Measurements from ENCODE around the gene SLCO1B3. TPM values are rescaled to one million over a fixed set of nuclear protein-coding genes. Genes with fewer than 3 reads are reported as not detected.

The SLCO1B3 gene
- total and polyA plus RNA-seq, 4 donors: 33.1 to 274 (median 162) TPM

GRCh38 chr12:20852649-20853048 lies 42.1 kb downstream of the SLCO1B3 start:
- Histone ChIP-seq H3K4me1 (ENCODE audit: control insufficient read depth in 4 of 4, insufficient read depth in 4 of 4, low read length in 3 of 4) (no peaks in the 10 kb centered on the region), H3K27me3 (ENCODE audit: control insufficient read depth in 4 of 4, insufficient read depth in 4 of 4, low read length in 3 of 4) (no peaks in the 10 kb centered on the region), H3K27ac (ENCODE audit: low read depth in 1 of 2, low read length in 2 of 2) (no peak overlapping the region), H3K9ac (ENCODE audit: low read depth in 1 of 2, low read length in 2 of 2) (no peak overlapping the region), H3K4me3 (ENCODE audit: low read depth in 1 of 3, low read length in 3 of 3) (no peak overlapping the region), H3K9me3 (ENCODE audit: control insufficient read depth in 4 of 4, low read length in 3 of 4) (no peaks in the 10 kb centered on the region), H3K36me3 (ENCODE audit: control insufficient read depth in 4 of 4, insufficient read depth in 3 of 4, low read depth in 1 of 4, low read length in 3 of 4) (peaks cover 0 to 2% (median 0%) of the 10 kb centered on the region in 4 donors)
- no peak for DNase-seq (ENCODE audit: low spot score)
- TF ChIP-seq FOXA1 (IDR thresholded peaks at IDR 0.05) (no peak), ATF3 (IDR thresholded peaks at IDR 0.05) (no peak), HNF4G (IDR thresholded peaks at IDR 0.05) (no peak), TAF1 (conservative IDR thresholded peaks at IDR 0.05) (no peak), YY1 (IDR thresholded peaks at IDR 0.05) (no peak)
- TF ChIP-seq, protein P1, sequence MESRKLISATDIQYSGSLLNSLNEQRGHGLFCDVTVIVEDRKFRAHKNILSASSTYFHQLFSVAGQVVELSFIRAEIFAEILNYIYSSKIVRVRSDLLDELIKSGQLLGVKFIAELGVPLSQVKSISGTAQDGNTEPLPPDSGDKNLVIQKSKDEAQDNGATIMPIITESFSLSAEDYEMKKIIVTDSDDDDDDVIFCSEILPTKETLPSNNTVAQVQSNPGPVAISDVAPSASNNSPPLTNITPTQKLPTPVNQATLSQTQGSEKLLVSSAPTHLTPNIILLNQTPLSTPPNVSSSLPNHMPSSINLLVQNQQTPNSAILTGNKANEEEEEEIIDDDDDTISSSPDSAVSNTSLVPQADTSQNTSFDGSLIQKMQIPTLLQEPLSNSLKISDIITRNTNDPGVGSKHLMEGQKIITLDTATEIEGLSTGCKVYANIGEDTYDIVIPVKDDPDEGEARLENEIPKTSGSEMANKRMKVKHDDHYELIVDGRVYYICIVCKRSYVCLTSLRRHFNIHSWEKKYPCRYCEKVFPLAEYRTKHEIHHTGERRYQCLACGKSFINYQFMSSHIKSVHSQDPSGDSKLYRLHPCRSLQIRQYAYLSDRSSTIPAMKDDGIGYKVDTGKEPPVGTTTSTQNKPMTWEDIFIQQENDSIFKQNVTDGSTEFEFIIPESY (IDR thresholded peaks at IDR 0.05): no peak
- TF ChIP-seq, protein P2, sequence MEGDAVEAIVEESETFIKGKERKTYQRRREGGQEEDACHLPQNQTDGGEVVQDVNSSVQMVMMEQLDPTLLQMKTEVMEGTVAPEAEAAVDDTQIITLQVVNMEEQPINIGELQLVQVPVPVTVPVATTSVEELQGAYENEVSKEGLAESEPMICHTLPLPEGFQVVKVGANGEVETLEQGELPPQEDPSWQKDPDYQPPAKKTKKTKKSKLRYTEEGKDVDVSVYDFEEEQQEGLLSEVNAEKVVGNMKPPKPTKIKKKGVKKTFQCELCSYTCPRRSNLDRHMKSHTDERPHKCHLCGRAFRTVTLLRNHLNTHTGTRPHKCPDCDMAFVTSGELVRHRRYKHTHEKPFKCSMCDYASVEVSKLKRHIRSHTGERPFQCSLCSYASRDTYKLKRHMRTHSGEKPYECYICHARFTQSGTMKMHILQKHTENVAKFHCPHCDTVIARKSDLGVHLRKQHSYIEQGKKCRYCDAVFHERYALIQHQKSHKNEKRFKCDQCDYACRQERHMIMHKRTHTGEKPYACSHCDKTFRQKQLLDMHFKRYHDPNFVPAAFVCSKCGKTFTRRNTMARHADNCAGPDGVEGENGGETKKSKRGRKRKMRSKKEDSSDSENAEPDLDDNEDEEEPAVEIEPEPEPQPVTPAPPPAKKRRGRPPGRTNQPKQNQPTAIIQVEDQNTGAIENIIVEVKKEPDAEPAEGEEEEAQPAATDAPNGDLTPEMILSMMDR (IDR thresholded peaks at IDR 0.05; ENCODE audit: low read depth, low read length, missing input control): no peak

DNA sequence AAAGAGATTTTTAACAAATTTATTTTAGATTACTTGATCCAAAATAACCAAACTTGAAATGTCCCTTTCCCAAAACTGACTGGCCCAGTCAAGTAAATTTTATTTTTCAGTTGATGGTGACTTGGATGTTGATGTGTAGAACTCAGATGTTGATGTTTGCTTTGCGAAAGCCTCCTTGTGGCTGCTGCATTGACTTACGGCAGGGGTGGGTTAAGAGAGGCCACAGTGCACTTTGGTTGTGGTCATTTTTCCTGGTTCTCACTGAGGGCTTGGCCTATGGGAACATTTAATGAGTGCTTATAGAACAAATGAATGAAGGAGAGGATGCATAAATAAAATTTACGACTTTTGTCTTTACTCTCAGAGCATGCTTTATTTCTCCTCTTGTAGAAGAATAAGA lies 52.6 kb downstream of the SLCO1B3 start:
- Histone ChIP-seq H3K9ac (ENCODE audit: low read depth in 1 of 2, low read length in 2 of 2) (no peak overlapping the region), H3K36me3 (ENCODE audit: control insufficient read depth in 4 of 4, insufficient read depth in 3 of 4, low read depth in 1 of 4, low read length in 3 of 4) (peaks cover 0 to 13% (median 6%) of the 10 kb centered on the region in 4 donors), H3K9me3 (ENCODE audit: control insufficient read depth in 4 of 4, low read length in 3 of 4) (no peaks in the 10 kb centered on the region), H3K4me3 (ENCODE audit: low read depth in 1 of 3, low read length in 3 of 3) (no peak overlapping the region), H3K27me3 (ENCODE audit: control insufficient read depth in 4 of 4, insufficient read depth in 4 of 4, low read length in 3 of 4) (no peaks in the 10 kb centered on the region), H3K27ac (ENCODE audit: low read depth in 1 of 2, low read length in 2 of 2) (no peak overlapping the region), H3K4me1 (ENCODE audit: control insufficient read depth in 4 of 4, insufficient read depth in 4 of 4, low read length in 3 of 4) (no peaks in the 10 kb centered on the region)
- WGBS: 92% methylated on average over 3 of the region's 3 CpGs
- TF ChIP-seq, protein P2 (IDR thresholded peaks at IDR 0.05; ENCODE audit: low read depth, low read length, missing input control): no peak
- no peak for TF ChIP-seq HNF4G (IDR thresholded peaks at IDR 0.05)
- TF ChIP-seq, protein P3, sequence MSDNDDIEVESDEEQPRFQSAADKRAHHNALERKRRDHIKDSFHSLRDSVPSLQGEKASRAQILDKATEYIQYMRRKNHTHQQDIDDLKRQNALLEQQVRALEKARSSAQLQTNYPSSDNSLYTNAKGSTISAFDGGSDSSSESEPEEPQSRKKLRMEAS (IDR thresholded peaks at IDR 0.05): no peak
- no peak for TF ChIP-seq RXRA (IDR thresholded peaks at IDR 0.05)
- TF ChIP-seq NR2F2 (IDR thresholded peaks at IDR 0.05): no peak
- no peak for DNase-seq (ENCODE audit: low spot score)

DNA sequence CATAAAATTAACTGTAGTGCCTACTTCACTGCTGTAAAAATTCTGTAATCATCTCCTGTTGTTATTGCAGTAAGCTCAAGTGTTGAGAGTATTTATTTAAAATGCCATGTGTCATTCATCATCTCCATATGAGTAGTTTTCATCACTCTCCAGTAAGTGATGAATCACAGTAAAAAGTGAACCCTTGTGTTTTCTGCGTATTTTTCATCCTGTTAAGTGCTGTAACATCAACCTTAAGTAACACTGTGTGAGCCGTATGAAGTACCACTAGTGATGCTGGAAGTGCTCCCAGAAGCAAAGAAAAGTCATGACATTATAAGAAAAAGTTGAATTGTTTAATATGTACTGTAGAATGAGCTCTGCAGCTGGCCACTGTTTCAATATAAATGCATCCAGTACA lies 55.4 kb downstream of the SLCO1B3 start:
- Histone ChIP-seq H3K36me3 (ENCODE audit: control insufficient read depth in 4 of 4, insufficient read depth in 3 of 4, low read depth in 1 of 4, low read length in 3 of 4) (peaks cover 0 to 6% (median 1%) of the 10 kb centered on the region in 4 donors), H3K4me3 (ENCODE audit: low read depth in 1 of 3, low read length in 3 of 3) (no peak overlapping the region), H3K4me1 (ENCODE audit: control insufficient read depth in 4 of 4, insufficient read depth in 4 of 4, low read length in 3 of 4) (no peaks in the 10 kb centered on the region), H3K27ac (ENCODE audit: low read depth in 1 of 2, low read length in 2 of 2) (no peak overlapping the region), H3K27me3 (ENCODE audit: control insufficient read depth in 4 of 4, insufficient read depth in 4 of 4, low read length in 3 of 4) (no peaks in the 10 kb centered on the region), H3K9me3 (ENCODE audit: control insufficient read depth in 4 of 4, low read length in 3 of 4) (no peaks in the 10 kb centered on the region), H3K9ac (ENCODE audit: low read depth in 1 of 2, low read length in 2 of 2) (no peak overlapping the region)
- no peak for DNase-seq (ENCODE audit: low spot score)
- 64% methylated on average over 2 of the region's 2 CpGs for WGBS
- TF ChIP-seq NR2F2 (IDR thresholded peaks at IDR 0.05) (no peak), GABPA (IDR thresholded peaks at IDR 0.05 in 1 of 2, conservative IDR thresholded peaks at IDR 0.05 in 1 of 2) (no peak), JUND (IDR thresholded peaks at IDR 0.05) (no peak), FOXA1 (IDR thresholded peaks at IDR 0.05) (no peak), FOXA2 (IDR thresholded peaks at IDR 0.05) (no peak), REST (IDR thresholded peaks at IDR 0.05) (no peak)
- TF ChIP-seq, protein P3 (IDR thresholded peaks at IDR 0.05): no peak
- TF ChIP-seq, protein P2 (IDR thresholded peaks at IDR 0.05; ENCODE audit: low read depth, low read length, missing input control): no peak
